SU-DHL-6 (cell line): ENCODE measurements around the gene RRAD.

Experiments used
- CTCF ChIP-seq: fragments of 200-600 bp; sonication (generic); IDR thresholded peaks from one replicate; pipeline ENCODE4 v1.5.1; 2017; ENCODE audit warnings: antibody characterized with exemption, mild to moderate bottlenecking, low read length, moderate library complexity; ENCODE audit not compliant: insufficient read depth, poor library complexity, severe bottlenecking
- EZH2phosphoT487 ChIP-seq: fragments of 200-600 bp; sonication (generic), shearing (Covaris generic); conservative IDR thresholded peaks from 2 replicates; pipeline ENCODE4 v1.6.1; 2018; ENCODE audit warnings: mild to moderate bottlenecking, antibody characterized with exemption, low read length, moderate library complexity, mixed read lengths

GRCh38 chr16:66931665-66932064, 6.3 kb upstream of the RRAD start:
- TF ChIP-seq CTCF (no peak), EZH2phosphoT487 (no peak)
